Ovary (tissue), 9 donors: ENCODE results near the gene B3GALT5. TPM values are rescaled to one million over a fixed set of nuclear protein-coding genes. Genes with fewer than 3 reads are reported as not detected.

ENCODE experiments used
- DNase-seq, 5 donors: peaks; one replicate each; pipeline ENCODE4 v3.0.0-alpha.2; 2019 to 2020
- H3K27ac ChIP-seq, 2 donors: fragments of 200-600 bp; one replicate each; pipeline versions ENCODE4 v1.5.1 to v1.8.0; 2019 to 2022
- H3K27me3 ChIP-seq: fragments of 200-600 bp; one replicate; pipeline ENCODE4 v1.8.0; 2022
- H3K36me3 ChIP-seq: fragments of 200-600 bp; sonication (generic); one replicate; pipeline ENCODE4 v1.5.1; 2019
- H3K4me1 ChIP-seq: one replicate; pipeline ENCODE4 v1.8.1; 2013; ENCODE audit warnings: mild to moderate bottlenecking, moderate library complexity; ENCODE audit not compliant: insufficient read depth
- H3K4me3 ChIP-seq: fragments of 200-600 bp; sonication (generic); one replicate; pipeline ENCODE4 v1.5.1; 2017
- H3K9me3 ChIP-seq, 2 donors: fragments of 200-600 bp in 1 of 2; sonication (generic) in 1 of 2; one replicate each; pipeline versions ENCODE4 v1.5.1 to v1.8.1; 2013 to 2019; ENCODE audit warnings: mild to moderate bottlenecking in 1 of 2, moderate library complexity in 1 of 2
- CTCF ChIP-seq, 3 donors: fragments of 450-650 bp in 2 of 3; fragments of 200-600 bp in 1 of 3; IDR thresholded peaks; one replicate each; pipeline versions ENCODE4 v1.5.1 to v1.8.0; 2016 to 2022; ENCODE audit warnings: antibody characterized with exemption in 3 of 3, mild to moderate bottlenecking in 1 of 3
- EP300 ChIP-seq: sonication (generic); formaldehyde crosslinking; IDR thresholded peaks from one replicate; pipeline ENCODE4 v1.6.1; 2017; ENCODE audit warnings: antibody characterized with exemption
- POLR2A ChIP-seq: fragments of 450-650 bp; IDR thresholded peaks from one replicate; pipeline ENCODE4 v1.6.1; 2017; ENCODE audit warnings: antibody characterized with exemption, mild to moderate bottlenecking, moderate library complexity
- WGBS, 3 donors: extraction: QIAGEN DNeasy Blood & Tissue Kit in 1 of 3; methylation state at CpG; one replicate each; pipeline versions ENCODE4 v1.1.5 to v1.1.7; 2013 to 2017; 5-methylcytosine and 5-hydroxymethylcytosine counted together
- intact Hi-C, 4 donors: fragments of 100-400 bp; cut with DNase I; formaldehyde crosslinking; loops; one replicate each; pipeline versions ENCODE4 v1.11.0 to v1.15.1; 2022 to 2023
- polyA plus RNA-seq, 2 donors: library from polyadenylated mRNA; stranded (reverse); fragments of 200-250 nt in 1 of 2; fragments of 350-450 nt in 1 of 2; fragmentation: Illumina TruSeq in 1 of 2; extraction: RNeasy Lipid Tissue Mini Kit (QIAGEN cat#74804) in 1 of 2; gene quantifications; one replicate each; pipeline ENCODE4 v1.2.3, GENCODE V29; 2013 to 2014
- total RNA-seq, 7 donors: library from RNA; depleted of rRNA in 2 of 7; stranded (reverse); fragments of >200 nt in 2 of 7; fragmentation: NEBNext Ultra II Directional in 3 of 7; extraction: Animal tissue kit (Norgen Biotek cat#: 25700) in 3 of 7; gene quantifications; one replicate each; pipeline versions ENCODE4 v1.1.0 to v1.2.4, GENCODE V29; 2016 to 2023
- donor health status: DM: no; HTN: no; CAD: no; lungs with moderate emphysema.
- donor health status: DM: no; HTN: no; CAD: no.
- donor health status: Bipolar disorder and iron deficiency.
- donor health status: DM: yes; HTN: yes; CAD: no.
- donor health status: DM: no; HTN: no; CAD: no.
- donor health status: DM: yes; HTN: yes; CAD: no.

Gene B3GALT5
- total and polyA plus RNA-seq, 9 donors, result 0.12 to 1.8 (median 0.62) TPM

- H3K27ac ChIP-seq, result no peak overlapping the region
- WGBS, 3 donors, result 82 to 85% (median 84%) methylated on average over 7 of the region's 7 CpGs
- H3K36me3 ChIP-seq, result no peaks in the 10 kb centered on the region
- H3K4me3 ChIP-seq, result no peak overlapping the region
- no peaks in the 10 kb centered on the region for H3K27me3 ChIP-seq
- intact Hi-C loops, result loop anchor here in 2 of 4 donors (10.0 kb wide), 1 partner anchor 197 kb away; no protein-coding TSS in a partner anchor
- H3K9me3 ChIP-seq, result no peaks in the 10 kb centered on the region
- H3K4me1 ChIP-seq, result no peaks in the 10 kb centered on the region
- DNase-seq, result no peak
- TF ChIP-seq POLR2A (no peak), CTCF (IDR thresholded peaks at IDR 0.05) (no peak), EP300 (no peak)
Observed at GRCh38 chr21:39712273-39712672, 99.5 kb downstream of the B3GALT5 start.

GRCh38 chr21:39712976-39713375, 100.2 kb downstream of the B3GALT5 start:
- H3K4me3 ChIP-seq, result no peak overlapping the region
- no peak for TF ChIP-seq POLR2A
- no peak for TF ChIP-seq CTCF (IDR thresholded peaks at IDR 0.05)
- no peak for TF ChIP-seq EP300
- no peak overlapping the region for H3K27ac ChIP-seq
- no peaks in the 10 kb centered on the region for H3K4me1 ChIP-seq
- 70 to 80% (median 76%) methylated on average over 3 of the region's 3 CpGs for WGBS, 3 donors
- intact Hi-C loops, result loop anchor here in 2 of 4 donors (10.0 kb wide), 1 partner anchor 198 kb away; no protein-coding TSS in a partner anchor
- no peak for DNase-seq
- no peaks in the 10 kb centered on the region for H3K9me3 ChIP-seq
- no peaks in the 10 kb centered on the region for H3K27me3 ChIP-seq
- H3K36me3 ChIP-seq, result no peaks in the 10 kb centered on the region

- peak in 2 of 5 donors; percentile 21 to 40 for DNase-seq
- H3K4me3 ChIP-seq, result no peak overlapping the region
- H3K4me1 ChIP-seq, result no peaks in the 10 kb centered on the region
- no peak overlapping the region for H3K27ac ChIP-seq
- intact Hi-C loops, result loop anchor here in 2 of 4 donors (10.0 kb wide), 1 partner anchor 199 kb away; no protein-coding TSS in a partner anchor
- no peaks in the 10 kb centered on the region for H3K36me3 ChIP-seq
- no peaks in the 10 kb centered on the region for H3K9me3 ChIP-seq
- TF ChIP-seq CTCF (IDR thresholded peaks at IDR 0.05), result no peak
- no peak for TF ChIP-seq EP300
- TF ChIP-seq POLR2A, result no peak
- no peaks in the 10 kb centered on the region for H3K27me3 ChIP-seq
- 12 to 14% (median 13%) methylated on average over 7 of the region's 7 CpGs for WGBS, 3 donors
Observed at GRCh38 chr21:39713905-39714304, 101.2 kb downstream of the B3GALT5 start.

GRCh38 chr21:39714331-39714730, 101.6 kb downstream of the B3GALT5 start:
- H3K9me3 ChIP-seq, result no peaks in the 10 kb centered on the region
- no peaks in the 10 kb centered on the region for H3K4me1 ChIP-seq
- H3K4me3 ChIP-seq, result no peak overlapping the region
- intact Hi-C loops, result loop anchor here in 2 of 4 donors (10.0 kb wide), 1 partner anchor 200 kb away; no protein-coding TSS in a partner anchor
- no peak for TF ChIP-seq EP300
- no peak for TF ChIP-seq POLR2A
- no peak for TF ChIP-seq CTCF (IDR thresholded peaks at IDR 0.05)
- DNase-seq, result no peak
- no peaks in the 10 kb centered on the region for H3K27me3 ChIP-seq
- H3K27ac ChIP-seq, result no peak overlapping the region
- WGBS, 3 donors, result 76 to 90% (median 88%) methylated on average over 1 of the region's 1 CpG
- H3K36me3 ChIP-seq, result no peaks in the 10 kb centered on the region
